MCF 10A (cell line): ENCODE measurements around the gene EFCAB12. TPM values are rescaled to one million over a fixed set of nuclear protein-coding genes. Genes with fewer than 3 reads are reported as not detected.

Experiments used
- BruUV-seq: library from RNA; stranded (reverse); fragments of 400-500 nt; replicated peaks from 2 replicates; lab custom pipeline; 2021; lab: Mats Ljungman, UMichigan
- CTCF ChIA-PET: fragments of 300-600 bp; sonication (Branson Sonifier 250); formaldehyde crosslinking; extraction: SDS; loops from one replicate; lab custom pipeline; 2021; ENCODE audit warnings: antibody characterized with exemption, inconsistent platforms; lab: Yijun Ruan, JAX
- POLR2A ChIA-PET: fragments of 300-600, 350-650 bp; sonication (Branson Sonifier 250); formaldehyde crosslinking; extraction: SDS; loops from one replicate; lab custom pipeline; 2020; ENCODE audit warnings: antibody characterized with exemption, inconsistent platforms; lab: Yijun Ruan, JAX
- DNase-seq: peaks from one replicate; pipeline ENCODE4 v3.0.0-alpha.2; 2018; ENCODE audit not compliant: unreplicated experiment
- H3K27ac Mint-ChIP-seq: one replicate; pipeline ENCODE4 v1.8.0; 2022; ENCODE audit warnings: mild to moderate bottlenecking, low read depth, mixed read lengths; ENCODE audit not compliant: unreplicated experiment
- H3K27me3 Mint-ChIP-seq: one replicate; pipeline ENCODE4 v1.8.0; 2022; ENCODE audit warnings: mixed read lengths; ENCODE audit not compliant: insufficient read depth, unreplicated experiment
- H3K36me3 Mint-ChIP-seq: one replicate; pipeline ENCODE4 v1.8.0; 2022; ENCODE audit warnings: mild to moderate bottlenecking, moderate library complexity, mixed read lengths; ENCODE audit not compliant: insufficient read depth, unreplicated experiment
- H3K4me1 Mint-ChIP-seq: one replicate; pipeline ENCODE4 v1.8.0; 2022; ENCODE audit warnings: mixed read lengths; ENCODE audit not compliant: insufficient read depth, unreplicated experiment
- H3K4me3 Mint-ChIP-seq: one replicate; pipeline ENCODE4 v1.8.0; 2022; ENCODE audit warnings: mild to moderate bottlenecking, moderate library complexity, mixed read lengths; ENCODE audit not compliant: unreplicated experiment
- H3K9me3 Mint-ChIP-seq: one replicate; pipeline ENCODE4 v1.8.0; 2022; ENCODE audit warnings: mixed read lengths; ENCODE audit not compliant: unreplicated experiment
- CTCF ChIP-seq: fragments of 200-600 bp; IDR thresholded peaks from one replicate; pipeline ENCODE4 v1.8.0; 2022; ENCODE audit warnings: antibody characterized with exemption, mild to moderate bottlenecking; ENCODE audit not compliant: unreplicated experiment
- intact Hi-C: fragments of 100-400 bp; cut with micrococcal nuclease; formaldehyde crosslinking; loops from 2 replicates; pipeline ENCODE4 v1.14.1; 2022
- total RNA-seq: library from RNA; stranded (reverse); gene quantifications from 2 replicates; pipeline ENCODE4 v1.2.3, GENCODE V29; 2022

Gene EFCAB12
- total RNA-seq, 1 experiment from 2014 or later: not detected

- CTCF ChIA-PET: interaction anchor here (1.0 to 1.2 kb wide), 2 partner anchors 21 to 23 kb away, joined by 3 to 4 read pairs; no protein-coding TSS in a partner anchor
- no peak overlapping the region for H3K4me3 Mint-ChIP-seq
- H3K36me3 Mint-ChIP-seq: no peaks in the 10 kb centered on the region
- peaks cover 5% of the 10 kb centered on the region for H3K4me1 Mint-ChIP-seq
- H3K27ac Mint-ChIP-seq: no peak overlapping the region
- POLR2A ChIA-PET: interaction anchor here (0.7 to 0.8 kb wide), 2 partner anchors 20 to 22 kb away, joined by 3 read pairs; no protein-coding TSS in a partner anchor
- TF ChIP-seq CTCF: no peak
- H3K27me3 Mint-ChIP-seq: no peaks in the 10 kb centered on the region
- no peak for DNase-seq
- intact Hi-C loops: no loop called here
- no TSS peak for BruUV-seq
- no peaks in the 10 kb centered on the region for H3K9me3 Mint-ChIP-seq
These were observed 7.1 kb downstream of the EFCAB12 start for GRCh38 chr3:129421236-129421883.

- POLR2A ChIA-PET: interaction anchor here (0.9 kb wide), 1 partner anchor 10 kb away, joined by 4 read pairs; no protein-coding TSS in a partner anchor
- no peak for DNase-seq
- Mint-ChIP-seq H3K4me1 (peaks cover 5% of the 10 kb centered on the region), H3K36me3 (no peaks in the 10 kb centered on the region), H3K4me3 (no peak overlapping the region), H3K27me3 (no peaks in the 10 kb centered on the region), H3K9me3 (no peaks in the 10 kb centered on the region), H3K27ac (no peak overlapping the region)
- CTCF ChIA-PET: no interaction called here
- TF ChIP-seq CTCF: no peak
- intact Hi-C loops: no loop called here
- no TSS peak for BruUV-seq
These were observed 9.0 kb downstream of the EFCAB12 start for GRCh38 chr3:129419476-129419875.

- Mint-ChIP-seq H3K9me3 (no peaks in the 10 kb centered on the region), H3K36me3 (no peaks in the 10 kb centered on the region), H3K27me3 (no peaks in the 10 kb centered on the region), H3K27ac (no peak overlapping the region), H3K4me1 (peaks cover 7% of the 10 kb centered on the region), H3K4me3 (no peak overlapping the region)
- BruUV-seq: no TSS peak
- POLR2A ChIA-PET: no interaction called here
- CTCF ChIA-PET: no interaction called here
- no peak for DNase-seq
- TF ChIP-seq CTCF: no peak
- intact Hi-C loops: no loop called here
These were observed 10.1 kb downstream of the EFCAB12 start for GRCh38 chr3:129418041-129418973.

- H3K9me3 Mint-ChIP-seq: no peaks in the 10 kb centered on the region
- DNase-seq: no peak
- intact Hi-C loops: no loop called here
- no peak overlapping the region for H3K27ac Mint-ChIP-seq
- peaks cover 10% of the 10 kb centered on the region for H3K4me1 Mint-ChIP-seq
- ChIA-PET POLR2A (no interaction called here), CTCF (interaction anchor here (1.0 kb wide), 1 partner anchor 73 kb away, joined by 3 read pairs; no protein-coding TSS in a partner anchor)
- no peak for TF ChIP-seq CTCF
- H3K36me3 Mint-ChIP-seq: no peaks in the 10 kb centered on the region
- no peaks in the 10 kb centered on the region for H3K27me3 Mint-ChIP-seq
- no peak overlapping the region for H3K4me3 Mint-ChIP-seq
- no TSS peak for BruUV-seq
These were observed 11.1 kb downstream of the EFCAB12 start for GRCh38 chr3:129417326-129417725.
